Activated CD8-positive, alpha-beta T cell treated with anti-CD3 and anti-CD28 coated beads for 36 hours (primary cell): ENCODE results near the gene TPSD1. TPM values are rescaled to one million over a fixed set of nuclear protein-coding genes. Genes with fewer than 3 reads are reported as not detected.
A peak's percentile ranks its signal among the peaks of the same experiment; 100 is the strongest.
"Not testable (repeated sequence)": the region's sequence is repeated elsewhere in the genome, so short reads cannot be mapped to it uniquely, and the experiment has no call there.

Experiments
- ATAC-seq: fragments of 200-7000 bp; cut with Tn5 transposase; one replicate; pipeline ENCODE4 v1.10.0; 2021; ENCODE audit warnings: mild to moderate bottlenecking, moderate library complexity
- CTCF ChIA-PET: fragments of 350-600 bp; sonication (Branson Sonifier 250); formaldehyde crosslinking; loops from one replicate; lab custom pipeline; 2021; ENCODE audit warnings: antibody characterized with exemption; lab: Charles Lee
- POLR2A ChIA-PET: fragments of 350-600 bp; sonication (Branson Sonifier 250); formaldehyde crosslinking; loops from one replicate; lab custom pipeline; 2021; ENCODE audit warnings: antibody characterized with exemption; lab: Charles Lee
- DNase-seq: peaks from one replicate; pipeline ENCODE4 v3.0.0-alpha.2; 2020
- H3K27ac Mint-ChIP-seq: one replicate; pipeline ENCODE4 v1.8.0; 2021; ENCODE audit warnings: mild to moderate bottlenecking, mixed read lengths
- H3K27me3 Mint-ChIP-seq: one replicate; pipeline ENCODE4 v1.8.0; 2021; ENCODE audit warnings: mixed read lengths
- H3K36me3 Mint-ChIP-seq: one replicate; pipeline ENCODE4 v1.8.0; 2021; ENCODE audit warnings: low read depth, mixed read lengths
- H3K4me1 Mint-ChIP-seq: one replicate; pipeline ENCODE4 v1.8.0; 2021; ENCODE audit warnings: low read depth, mixed read lengths
- H3K4me3 Mint-ChIP-seq: one replicate; pipeline ENCODE4 v1.8.0; 2021; ENCODE audit warnings: mild to moderate bottlenecking, moderate library complexity, mixed read lengths
- H3K9me3 Mint-ChIP-seq: one replicate; pipeline ENCODE4 v1.8.0; 2021; ENCODE audit warnings: mixed read lengths
- CTCF ChIP-seq: fragments of 200-600 bp; IDR thresholded peaks from one replicate; pipeline ENCODE4 v1.8.0; 2022; ENCODE audit warnings: antibody characterized with exemption, mild to moderate bottlenecking
- intact Hi-C: fragments of 100-400 bp; cut with micrococcal nuclease; formaldehyde crosslinking; loops from one replicate; pipeline ENCODE4 v1.10.0; 2022
- total RNA-seq, 2 experiments: library from RNA; stranded (reverse); gene quantifications; one replicate each; pipeline ENCODE4 v1.2.3, GENCODE V29; 2021

The TPSD1 gene
- total RNA-seq, 2 experiments from 2014 or later = not detected

- peak; percentile 55 for ATAC-seq
- Mint-ChIP-seq H3K27me3 (peaks cover 31% of the 10 kb centered on the region), H3K27ac (no peak overlapping the region), H3K36me3 (no peaks in the 10 kb centered on the region), H3K4me3 (no peak overlapping the region), H3K9me3 (no peaks in the 10 kb centered on the region), H3K4me1 (no peaks in the 10 kb centered on the region)
- no peak for TF ChIP-seq CTCF
- intact Hi-C loops = no loop called here
- POLR2A ChIA-PET = no interaction called here
- CTCF ChIA-PET = no interaction called here
- peak; percentile 51 for DNase-seq
Observed at GRCh38 chr16:1288813-1289476, 33.1 kb downstream of the TPSD1 start.

GRCh38 chr16:1289477-1289866, 33.6 kb downstream of the TPSD1 start:
- Mint-ChIP-seq H3K4me1 (no peaks in the 10 kb centered on the region), H3K4me3 (no peak overlapping the region)
- CTCF ChIA-PET = interaction anchor here (1.2 kb wide), 1 partner anchor 74 kb away, joined by 3 read pairs; no protein-coding TSS in a partner anchor

GRCh38 chr16:1290063-1290501, 34.2 kb downstream of the TPSD1 start:
- intact Hi-C loops = no loop called here
- H3K4me1 Mint-ChIP-seq = no peaks in the 10 kb centered on the region
- TF ChIP-seq CTCF = no peak

More at GRCh38 chr16:1289477-1289866, 33.6 kb downstream of the TPSD1 start:
- Mint-ChIP-seq H3K27me3 (peaks cover 34% of the 10 kb centered on the region), H3K9me3 (no peaks in the 10 kb centered on the region), H3K27ac (no peak overlapping the region), H3K36me3 (no peaks in the 10 kb centered on the region)
- intact Hi-C loops = no loop called here
- no peak for DNase-seq
- no peak for TF ChIP-seq CTCF
- ATAC-seq = no peak
- POLR2A ChIA-PET = no interaction called here

GRCh38 chr16:1290860-1291575, 35.1 kb downstream of the TPSD1 start:
- Mint-ChIP-seq H3K4me3 (no peak overlapping the region), H3K4me1 (no peaks in the 10 kb centered on the region), H3K36me3 (no peaks in the 10 kb centered on the region), H3K27me3 (peaks cover 34% of the 10 kb centered on the region), H3K27ac (no peak overlapping the region), H3K9me3 (no peaks in the 10 kb centered on the region)
- ChIA-PET POLR2A (no interaction called here), CTCF (interaction anchor here (1.2 kb wide), 1 partner anchor 11 kb away, joined by 5 read pairs; no protein-coding TSS in a partner anchor)
- DNase-seq (no peak), ATAC-seq (no peak)
- intact Hi-C loops = no loop called here
- no peak for TF ChIP-seq CTCF

More at GRCh38 chr16:1290063-1290501, 34.2 kb downstream of the TPSD1 start:
- CTCF ChIA-PET = interaction anchor here (1.2 kb wide), 2 partner anchors 11 to 74 kb away, joined by 3 to 5 read pairs; no protein-coding TSS in a partner anchor
- Mint-ChIP-seq H3K4me3 (no peak overlapping the region), H3K27me3 (peaks cover 34% of the 10 kb centered on the region), H3K9me3 (no peaks in the 10 kb centered on the region), H3K36me3 (no peaks in the 10 kb centered on the region), H3K27ac (no peak overlapping the region)
- no peak for ATAC-seq
- POLR2A ChIA-PET = no interaction called here
- DNase-seq = no peak

- ChIA-PET CTCF (interaction anchor here (1.2 kb wide), 1 partner anchor 10 kb away, joined by 5 read pairs; no protein-coding TSS in a partner anchor), POLR2A (no interaction called here)
- H3K27ac Mint-ChIP-seq = no peak overlapping the region
- no peaks in the 10 kb centered on the region for H3K4me1 Mint-ChIP-seq
- no peak for ATAC-seq
- intact Hi-C loops = no loop called here
- no peak for TF ChIP-seq CTCF
- H3K27me3 Mint-ChIP-seq = peaks cover 34% of the 10 kb centered on the region
- H3K4me3 Mint-ChIP-seq = no peak overlapping the region
- DNase-seq = no peak
- no peaks in the 10 kb centered on the region for H3K36me3 Mint-ChIP-seq
- no peaks in the 10 kb centered on the region for H3K9me3 Mint-ChIP-seq
Observed at GRCh38 chr16:1291576-1291974, 35.7 kb downstream of the TPSD1 start.

- intact Hi-C loops, H3K27ac Mint-ChIP-seq, ATAC-seq, H3K4me3 Mint-ChIP-seq, H3K36me3 Mint-ChIP-seq, H3K9me3 Mint-ChIP-seq, DNase-seq, H3K4me1 Mint-ChIP-seq, POLR2A ChIA-PET: not testable (repeated sequence)
- H3K27me3 Mint-ChIP-seq = peaks cover 34% of the 10 kb centered on the region
- CTCF ChIA-PET = interaction anchor here (1.5 kb wide), 1 partner anchor 9 kb away, joined by 6 read pairs; no protein-coding TSS in a partner anchor
Observed at GRCh38 chr16:1292208-1292607, 36.3 kb downstream of the TPSD1 start.

GRCh38 chr16:1292808-1293207, 36.9 kb downstream of the TPSD1 start:
- H3K4me1 Mint-ChIP-seq, H3K27ac Mint-ChIP-seq, H3K36me3 Mint-ChIP-seq, H3K9me3 Mint-ChIP-seq, DNase-seq, H3K4me3 Mint-ChIP-seq, intact Hi-C loops, ATAC-seq: not testable (repeated sequence)
- ChIA-PET CTCF (interaction anchor here (1.5 kb wide), 1 partner anchor 9 kb away, joined by 6 read pairs; no protein-coding TSS in a partner anchor), POLR2A (interaction anchor here (0.6 kb wide), 1 partner anchor 520 kb away, joined by 3 read pairs; no protein-coding TSS in a partner anchor)
- peaks cover 31% of the 10 kb centered on the region for H3K27me3 Mint-ChIP-seq
